ENCODE data around the gene CDK8. TPM values are rescaled to one million over a fixed set of nuclear protein-coding genes. Genes with fewer than 3 reads are reported as not detected.

Gene CDK8
- total RNA-seq, 4 donors from 2014 or later = 9.6 to 17.7 (median 13.7) TPM

DNA sequence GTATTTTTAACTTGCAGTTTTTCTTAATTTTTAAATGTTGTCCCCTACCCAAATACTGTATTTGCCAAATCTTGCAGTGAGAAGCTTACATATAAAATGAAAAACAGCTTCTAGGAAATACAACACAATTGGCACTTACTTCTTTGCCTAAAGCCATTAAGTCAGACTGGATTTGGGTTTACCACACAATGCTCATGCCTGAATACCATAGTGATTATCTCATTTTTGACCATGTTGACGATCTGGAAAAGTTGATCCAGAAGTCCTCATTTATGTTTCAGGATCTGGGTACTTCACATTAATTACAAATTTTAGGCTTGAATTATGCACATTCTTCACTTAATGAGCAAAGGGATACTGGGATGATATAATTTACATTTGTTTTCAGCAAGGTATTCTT, 34.2 kb upstream of the CDK8 start:
- Histone ChIP-seq H3K4me3 (no peak overlapping the region), H3K36me3 (peaks cover 0 to 51% (median 27%) of the 10 kb centered on the region in 3 donors), H3K27me3 (no peaks in the 10 kb centered on the region), H3K9me3 (no peaks in the 10 kb centered on the region), H3K4me1 (peaks cover 0 to 37% (median 12%) of the 10 kb centered on the region in 4 donors), H3K27ac (no peak overlapping the region)
- DNase-seq (ENCODE audit: low spot score in 2 of 2) = no peak
- WGBS, 2 donors = 44 to 58% methylated on average over 1 of the region's 1 CpG
- TF ChIP-seq, protein P1, sequence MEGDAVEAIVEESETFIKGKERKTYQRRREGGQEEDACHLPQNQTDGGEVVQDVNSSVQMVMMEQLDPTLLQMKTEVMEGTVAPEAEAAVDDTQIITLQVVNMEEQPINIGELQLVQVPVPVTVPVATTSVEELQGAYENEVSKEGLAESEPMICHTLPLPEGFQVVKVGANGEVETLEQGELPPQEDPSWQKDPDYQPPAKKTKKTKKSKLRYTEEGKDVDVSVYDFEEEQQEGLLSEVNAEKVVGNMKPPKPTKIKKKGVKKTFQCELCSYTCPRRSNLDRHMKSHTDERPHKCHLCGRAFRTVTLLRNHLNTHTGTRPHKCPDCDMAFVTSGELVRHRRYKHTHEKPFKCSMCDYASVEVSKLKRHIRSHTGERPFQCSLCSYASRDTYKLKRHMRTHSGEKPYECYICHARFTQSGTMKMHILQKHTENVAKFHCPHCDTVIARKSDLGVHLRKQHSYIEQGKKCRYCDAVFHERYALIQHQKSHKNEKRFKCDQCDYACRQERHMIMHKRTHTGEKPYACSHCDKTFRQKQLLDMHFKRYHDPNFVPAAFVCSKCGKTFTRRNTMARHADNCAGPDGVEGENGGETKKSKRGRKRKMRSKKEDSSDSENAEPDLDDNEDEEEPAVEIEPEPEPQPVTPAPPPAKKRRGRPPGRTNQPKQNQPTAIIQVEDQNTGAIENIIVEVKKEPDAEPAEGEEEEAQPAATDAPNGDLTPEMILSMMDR (IDR thresholded peaks at IDR 0.05) = no peak
- TF ChIP-seq EP300 (IDR thresholded peaks at IDR 0.05) (no peak), POLR2A (IDR thresholded peaks at IDR 0.05) (no peak)

DNA sequence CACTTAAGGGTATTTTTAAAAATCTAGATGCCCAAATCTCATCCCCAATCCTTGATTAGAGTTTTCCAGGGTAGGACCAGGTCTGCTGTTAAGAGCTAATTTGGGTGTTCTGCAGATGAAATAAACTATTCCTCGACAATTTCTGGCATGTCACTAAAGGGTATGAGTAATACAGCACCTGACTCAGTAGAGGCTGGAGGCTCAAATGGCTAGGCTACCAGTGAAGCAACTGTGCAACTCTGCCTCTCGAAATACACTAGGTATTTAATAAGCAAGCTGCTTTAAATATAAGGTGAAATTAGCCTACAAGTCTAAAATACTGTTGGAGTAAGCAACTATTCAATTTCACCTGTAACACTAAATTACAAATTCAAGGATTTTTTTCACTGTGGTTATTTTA, 33.4 kb upstream of the CDK8 start:
- H3K27me3 ChIP-seq = no peaks in the 10 kb centered on the region
- no peak for DNase-seq (ENCODE audit: low spot score in 2 of 2)
- no peaks in the 10 kb centered on the region for H3K9me3 ChIP-seq
- peak overlapping the region; percentile 80 to 100 (median 92) for H3K4me3 ChIP-seq
- peaks cover 0 to 37% (median 12%) of the 10 kb centered on the region in 4 donors for H3K4me1 ChIP-seq
- H3K27ac ChIP-seq = peak overlapping the region in 1 of 4 donors; percentile 95
- WGBS, 2 donors = 90 to 92% methylated on average over 2 of the region's 2 CpGs
- no peak for TF ChIP-seq EP300 (IDR thresholded peaks at IDR 0.05)
- TF ChIP-seq POLR2A (IDR thresholded peaks at IDR 0.05) = no peak
- TF ChIP-seq, protein P1 (IDR thresholded peaks at IDR 0.05) = no peak
- peaks cover 0 to 42% (median 22%) of the 10 kb centered on the region in 3 donors for H3K36me3 ChIP-seq

DNA sequence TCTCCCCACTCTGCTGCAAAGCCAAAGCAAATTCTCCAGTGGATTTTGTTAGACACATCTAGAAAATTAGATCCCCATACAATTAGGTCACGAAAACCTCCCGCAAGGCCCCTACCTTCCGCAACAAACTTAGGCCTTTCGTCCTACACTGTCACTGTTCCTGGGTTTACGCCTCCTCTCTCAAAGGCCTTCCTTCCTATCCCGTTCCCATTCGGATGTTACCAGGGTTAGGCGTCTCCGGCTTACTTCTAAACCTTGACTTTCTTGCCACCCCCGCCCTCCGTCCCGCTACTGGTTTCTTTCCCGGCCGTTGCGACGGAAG, 32.6 kb upstream of the CDK8 start:
- no peaks in the 10 kb centered on the region for H3K27me3 ChIP-seq
- H3K4me1 ChIP-seq = peaks cover 0 to 37% (median 12%) of the 10 kb centered on the region in 4 donors
- H3K9me3 ChIP-seq = no peaks in the 10 kb centered on the region
- peak overlapping the region; percentile 80 to 100 (median 92) for H3K4me3 ChIP-seq
- H3K27ac ChIP-seq = peak overlapping the region; percentile 89 to 96 (median 92)
- DNase-seq (ENCODE audit: low spot score in 2 of 2) = no peak
- H3K36me3 ChIP-seq = peaks cover 0 to 34% (median 18%) of the 10 kb centered on the region in 3 donors
- no peak for TF ChIP-seq EP300 (IDR thresholded peaks at IDR 0.05)
- no peak for TF ChIP-seq POLR2A (IDR thresholded peaks at IDR 0.05)
- TF ChIP-seq, protein P1 (IDR thresholded peaks at IDR 0.05) = no peak
- WGBS, 2 donors = 0 to 1% methylated on average over 16 of the region's 16 CpGs

DNA sequence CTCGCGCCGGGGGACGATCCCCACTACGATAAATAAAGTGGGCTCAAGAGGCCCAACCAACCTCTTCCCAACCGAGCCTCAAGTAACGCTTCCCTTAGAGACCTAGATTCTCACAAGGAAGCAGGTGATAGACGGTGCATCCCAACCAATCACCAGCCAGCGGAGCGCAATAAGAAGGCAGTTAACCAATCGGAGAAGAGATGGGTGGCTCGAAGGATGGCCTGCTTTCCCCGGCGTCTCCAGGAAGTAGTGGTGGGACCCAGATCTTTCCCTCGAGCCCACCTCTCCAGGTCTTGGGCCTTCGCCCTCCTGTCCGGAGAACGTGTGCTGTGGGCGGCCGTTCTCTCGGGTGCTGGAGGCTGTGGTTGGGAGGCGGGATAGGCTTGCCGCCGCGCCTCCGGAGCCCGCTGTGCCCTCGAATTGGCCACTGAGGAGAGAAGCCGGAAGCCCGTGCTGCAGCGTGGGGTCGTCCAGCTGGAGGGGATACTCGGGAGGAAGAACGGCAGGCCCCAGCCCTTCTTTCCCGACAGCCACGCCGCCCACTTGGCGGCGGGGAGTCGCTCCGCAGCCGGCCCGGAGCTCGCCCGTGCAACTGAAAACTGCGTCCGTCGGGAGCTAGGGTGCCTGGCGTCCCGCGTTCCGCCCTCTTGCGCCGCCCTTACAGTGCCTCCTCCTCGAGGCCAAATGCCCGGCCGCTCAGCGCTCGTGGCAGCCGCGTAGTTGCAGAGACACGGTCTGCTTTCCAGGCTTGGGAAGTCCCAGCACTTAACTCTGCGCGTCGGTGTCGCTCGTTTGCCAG, 32.0 kb upstream of the CDK8 start, which contains the start of gene RNF6:
TSS of gene RNF6 (minus strand) at position 594 of the 799 bp plus-strand sequence. CDS start 2,665 bp downstream, outside the sequence.
- TF ChIP-seq POLR2A (IDR thresholded peaks at IDR 0.05) = peak; percentile 24 to 42
- peak in 1 of 2 donors; percentile 73 for TF ChIP-seq EP300 (IDR thresholded peaks at IDR 0.05)
- TF ChIP-seq, protein P1 (IDR thresholded peaks at IDR 0.05) = peak in 1 of 5 experiments; percentile 47

DNA sequence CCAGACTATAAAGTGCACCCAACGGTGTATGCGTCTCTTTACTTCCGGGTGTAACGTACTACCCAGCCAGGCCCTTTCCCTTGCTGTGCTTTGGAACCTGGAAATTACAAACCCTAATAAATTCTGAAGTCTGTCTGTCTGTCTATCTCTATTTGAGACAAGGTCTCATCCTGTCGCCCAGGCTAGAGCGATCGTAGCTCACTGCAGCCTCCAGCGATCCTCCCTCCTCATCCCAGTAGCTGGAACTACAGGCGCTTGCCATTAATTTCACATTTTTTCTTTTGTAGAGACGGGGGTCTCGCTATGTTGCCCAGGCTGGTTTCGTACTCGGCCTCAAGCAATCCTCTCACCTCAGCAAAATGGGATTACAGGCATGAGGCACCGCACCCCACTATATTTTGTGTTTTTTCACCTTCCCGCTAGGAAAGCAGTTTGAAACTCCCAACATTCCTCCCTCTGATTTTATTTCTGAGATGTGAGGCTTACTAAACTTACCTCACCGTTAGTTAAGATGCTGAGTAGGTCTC, 31.3 kb upstream of the CDK8 start:
- Histone ChIP-seq H3K27ac (peak overlapping the region; percentile 89 to 96 (median 92)), H3K36me3 (peaks cover 0 to 22% (median 6%) of the 10 kb centered on the region in 3 donors), H3K4me1 (peaks cover 0 to 37% (median 12%) of the 10 kb centered on the region in 4 donors), H3K9me3 (no peaks in the 10 kb centered on the region), H3K4me3 (peak overlapping the region; percentile 80 to 100 (median 92)), H3K27me3 (no peaks in the 10 kb centered on the region)
- no peak for DNase-seq (ENCODE audit: low spot score in 2 of 2)
- TF ChIP-seq POLR2A (IDR thresholded peaks at IDR 0.05) (no peak), EP300 (IDR thresholded peaks at IDR 0.05) (no peak)
- TF ChIP-seq, protein P1 (IDR thresholded peaks at IDR 0.05) = no peak
- WGBS, 2 donors = 19 to 24% methylated on average over 15 to 16 of the region's 16 CpGs

More for the DNA sequence above, 32.0 kb upstream of the CDK8 start, which contains the start of gene RNF6:
- Histone ChIP-seq H3K27ac (peak within 1 kb of the TSS; percentile 89 to 96 (median 92)), H3K27me3 (no peaks in the 10 kb centered on the region), H3K9me3 (no peaks in the 10 kb centered on the region), H3K36me3 (peaks cover 0 to 29% (median 12%) of the 10 kb centered on the region in 3 donors), H3K4me1 (peaks cover 0 to 37% (median 12%) of the 10 kb centered on the region in 4 donors), H3K4me3 (peak within 1 kb of the TSS; percentile 80 to 100 (median 92))
- peak; percentile 89 to 97 for DNase-seq (ENCODE audit: low spot score in 2 of 2)
- 0 to 1% methylated on average over 26 to 39 of the region's 67 CpGs for WGBS, 2 donors

Data from tibial nerve (tissue), 4 donors.